ENCODE measurements around the gene CLEC20A.

- TF ChIP-seq POLR2AphosphoS5 (IDR thresholded peaks at IDR 0.05) (no peak), EP300 (IDR thresholded peaks at IDR 0.05) (no peak), CTCF (IDR thresholded peaks at IDR 0.05) (no peak), POLR2A (IDR thresholded peaks at IDR 0.05; ENCODE audit: low read depth) (no peak)
These were observed 47.8 kb upstream of the CLEC20A start for GRCh38 chr1:178544531-178544930.
